GM11168 (cell line): ENCODE results near the gene ZNF335.
"Not testable (repeated sequence)": the region's sequence is repeated elsewhere in the genome, so short reads cannot be mapped to it uniquely, and the experiment has no call there.

Source experiments
- in situ Hi-C: fragments of 300-500 bp; cut with MboI; formaldehyde crosslinking; loops from one replicate; pipeline ENCODE4 v1.12.0; 2022; ENCODE audit warnings: low sequenced_read_pairs; ENCODE audit not compliant: unreplicated experiment

ZNF335 gene

DNA sequence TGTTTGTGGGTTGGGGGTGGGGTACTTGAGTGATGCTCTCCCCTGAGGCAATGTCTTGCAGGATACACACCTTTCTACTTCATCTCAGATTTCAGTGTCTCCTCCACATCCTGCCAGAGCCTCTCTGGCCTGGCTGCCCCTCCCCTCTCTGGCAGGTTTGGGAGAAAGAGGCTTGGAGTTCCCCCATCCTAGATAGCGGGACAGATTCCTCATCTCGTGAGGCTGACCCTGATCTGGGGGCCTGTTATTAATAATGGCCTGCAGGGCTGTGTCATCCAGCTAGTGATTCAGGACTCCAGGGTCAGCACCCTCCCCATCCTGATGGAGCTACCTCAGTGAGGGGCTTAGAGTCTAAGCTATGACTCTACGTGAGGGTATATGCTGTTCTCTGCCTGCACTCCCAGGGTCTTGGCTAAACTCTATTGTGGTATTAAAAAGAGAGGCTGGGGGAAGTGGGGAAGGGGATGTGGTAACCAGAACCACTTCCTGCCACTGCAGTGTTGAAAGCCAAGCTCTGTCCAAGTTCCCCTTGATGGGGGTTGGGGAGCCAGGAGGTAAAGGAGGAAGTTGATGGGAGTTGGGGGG lies 33.0 kb upstream of the ZNF335 start:
- in situ Hi-C loops: no loop called here

DNA sequence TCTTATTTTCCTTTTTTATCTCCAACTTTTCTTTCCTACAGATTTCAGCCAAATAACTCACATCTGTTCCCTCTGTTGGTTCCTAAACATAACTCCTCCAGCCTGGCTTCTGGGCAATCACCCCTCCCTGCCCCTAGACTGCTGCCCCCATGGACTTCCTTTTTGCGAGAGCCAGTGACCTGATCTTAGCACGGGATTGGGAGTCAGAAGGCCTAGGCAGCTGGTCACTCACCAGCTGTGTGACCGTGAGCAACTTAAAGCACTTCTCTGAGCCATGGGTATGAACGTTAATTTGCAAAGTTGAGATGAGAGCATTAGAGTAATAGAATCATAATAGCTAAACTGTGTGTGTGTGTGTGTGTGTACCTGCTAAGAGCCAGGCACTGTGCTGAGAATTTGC lies 32.2 kb upstream of the ZNF335 start:
- in situ Hi-C loops: no loop called here

DNA sequence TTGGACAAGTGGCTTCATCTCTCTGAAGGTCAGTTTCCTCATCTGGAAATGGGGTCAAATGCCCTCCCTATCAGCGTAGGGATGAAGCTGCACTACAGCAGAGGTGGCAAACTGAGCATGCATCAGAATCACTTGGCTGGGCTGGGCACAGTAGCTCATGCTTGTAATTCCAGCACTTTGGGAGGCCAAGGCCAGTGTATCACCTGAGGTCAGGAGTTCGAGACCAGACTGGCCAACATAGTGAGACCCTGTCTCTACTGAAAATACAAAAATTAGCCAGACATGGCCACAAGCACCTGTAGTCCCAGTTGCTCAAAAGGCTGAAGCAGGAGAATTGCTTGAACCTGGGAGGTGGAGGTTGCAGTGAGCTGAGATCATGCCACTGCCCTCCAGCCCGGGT lies 30.0 kb upstream of the ZNF335 start:
- in situ Hi-C loops: no loop called here

DNA sequence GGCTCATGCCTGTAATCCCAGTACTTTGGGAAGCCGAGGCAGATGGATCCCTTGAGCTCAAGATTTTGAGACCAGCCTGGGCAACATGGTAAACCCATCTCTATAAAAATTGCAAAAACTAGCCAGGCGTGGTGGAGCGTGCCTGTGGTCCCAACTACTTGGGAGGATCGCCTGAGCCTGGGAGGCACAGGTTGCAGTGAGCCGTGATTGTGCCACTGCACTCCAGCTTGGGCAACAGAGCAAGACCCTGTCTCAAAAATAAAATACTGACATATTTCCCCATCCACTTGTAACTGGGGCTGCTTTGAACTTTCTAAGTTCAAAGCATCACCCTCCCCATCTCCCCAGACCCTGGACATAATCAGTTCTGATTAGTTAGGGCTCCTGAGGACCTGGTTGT lies 29.5 kb upstream of the ZNF335 start:
- in situ Hi-C loops: no loop called here

DNA sequence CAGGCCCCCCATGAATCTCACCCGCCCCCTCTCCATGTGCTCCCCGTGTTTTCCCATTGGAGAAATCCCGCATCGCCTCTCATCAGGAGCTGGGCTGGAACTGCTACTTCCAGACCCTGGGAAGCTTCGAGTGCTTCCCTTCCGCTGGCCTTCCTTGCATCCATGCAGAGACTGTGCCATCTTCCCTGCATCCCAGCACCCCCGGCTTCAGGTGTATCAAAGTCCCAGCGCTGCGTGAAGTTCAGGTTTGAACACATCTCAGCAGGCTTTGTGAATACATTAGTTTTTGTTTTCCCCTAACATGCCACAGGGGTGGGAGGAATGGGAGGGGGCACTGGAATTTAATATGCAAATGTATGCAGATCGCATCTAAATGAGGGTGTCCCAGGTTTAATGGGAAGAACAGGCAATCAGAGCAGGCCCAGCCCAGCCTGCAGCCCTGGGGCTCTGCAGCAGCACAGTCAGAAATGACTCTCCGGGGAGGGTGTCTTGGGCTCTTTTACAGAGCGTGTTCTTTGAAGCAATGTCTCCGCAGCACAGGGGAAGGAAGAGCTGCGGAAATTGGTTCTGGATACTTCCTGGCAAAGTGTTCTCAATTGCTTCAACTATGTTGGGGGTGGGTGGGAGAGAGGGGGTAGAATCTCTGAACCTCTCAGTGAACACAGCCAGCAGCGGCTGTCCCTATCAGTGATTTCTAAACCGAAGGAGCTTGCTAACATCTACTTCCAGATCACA lies 28.4 kb upstream of the ZNF335 start:
- in situ Hi-C loops: no loop called here

DNA sequence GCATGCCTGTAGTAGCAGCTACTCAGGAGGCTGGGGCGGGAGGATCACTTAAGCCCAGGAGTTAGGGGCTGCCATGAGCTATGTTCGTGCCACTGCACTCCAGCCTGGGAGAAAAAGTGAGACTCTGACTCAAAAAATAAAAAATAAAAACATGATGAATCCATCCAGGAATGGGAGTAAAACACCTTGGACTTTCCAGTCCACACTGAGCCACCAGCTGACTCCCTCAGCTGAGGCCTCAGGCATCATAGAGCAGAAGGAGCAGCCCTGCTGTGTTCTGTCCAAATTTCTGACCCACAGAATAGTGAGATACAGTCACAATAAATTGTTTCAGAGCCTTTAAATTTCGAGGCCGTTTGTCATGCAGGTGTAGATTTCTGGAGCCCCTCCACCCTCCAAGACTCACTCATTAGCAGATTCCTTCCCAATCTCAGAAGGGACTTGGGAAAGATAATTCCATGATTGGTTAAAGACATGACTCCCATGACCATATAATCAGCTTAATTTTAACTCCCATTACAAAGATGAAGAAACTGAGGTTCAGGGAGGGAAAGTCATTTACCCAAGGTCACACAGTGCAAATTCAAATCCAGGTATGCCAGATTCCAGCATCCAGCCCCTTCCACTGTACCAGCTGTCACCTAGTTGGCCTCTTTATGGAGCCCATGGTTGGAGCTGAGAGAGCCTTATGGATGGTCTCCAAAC lies 27.7 kb upstream of the ZNF335 start:
- in situ Hi-C loops: no loop called here

DNA sequence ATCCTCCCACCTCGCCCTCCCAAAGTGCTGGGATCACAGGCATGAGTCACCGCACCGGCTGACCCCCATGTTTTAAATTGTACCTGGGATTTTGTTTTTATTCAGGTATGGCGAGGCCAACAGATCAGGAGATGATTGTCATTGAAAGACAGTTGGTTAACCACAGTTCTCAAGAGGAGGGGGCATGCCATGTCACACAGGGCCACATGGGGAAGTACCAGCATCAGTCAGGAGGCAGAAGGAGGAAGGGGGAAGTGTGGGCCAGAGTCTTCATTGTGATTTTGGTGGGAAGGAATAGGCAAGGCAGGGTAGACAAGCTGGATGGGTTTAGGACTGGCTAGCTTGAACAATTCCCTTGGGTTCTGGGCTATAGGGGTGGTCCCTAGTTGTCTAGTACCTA lies 26.8 kb upstream of the ZNF335 start:
- in situ Hi-C loops: no loop called here

DNA sequence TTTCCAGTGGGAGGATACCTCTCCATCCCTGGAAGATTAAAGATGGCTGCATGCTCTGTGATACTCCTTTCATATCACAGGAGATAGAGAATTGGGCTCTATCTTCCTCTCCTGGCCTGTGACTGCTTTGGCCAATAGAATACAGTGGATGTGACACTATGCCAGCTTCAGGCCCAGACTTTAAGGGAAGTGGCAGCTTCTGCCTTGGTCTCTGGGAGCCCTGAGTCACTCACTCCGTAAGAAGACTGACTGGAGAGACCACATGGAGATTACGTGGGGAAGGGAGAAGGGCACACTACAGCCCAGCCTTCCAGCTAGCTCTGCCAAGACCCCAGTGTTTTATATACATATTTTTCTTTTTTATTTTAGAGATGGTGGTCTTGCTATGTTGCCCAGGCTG lies 26.3 kb upstream of the ZNF335 start:
- in situ Hi-C loops: no loop called here

DNA sequence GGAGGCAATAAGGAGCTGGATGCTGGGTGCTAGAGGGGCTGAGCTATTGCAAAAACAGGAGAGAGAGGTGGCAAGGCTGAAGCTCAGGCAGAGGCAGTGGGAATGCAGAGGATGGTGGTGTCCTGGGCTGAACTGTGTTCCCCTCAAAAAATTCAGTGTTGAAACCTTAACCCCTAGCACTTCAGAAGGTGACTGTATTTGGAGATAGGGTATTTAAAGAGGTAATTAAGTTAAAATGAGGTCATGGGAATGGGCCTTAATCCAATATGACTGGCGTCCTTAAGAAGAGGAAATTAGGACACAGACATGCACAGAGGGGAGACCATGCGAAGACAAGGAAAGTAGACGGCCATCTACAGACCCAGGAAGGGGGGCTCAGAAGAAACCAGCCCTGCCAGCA lies 25.2 kb upstream of the ZNF335 start:
- in situ Hi-C loops: no loop called here

DNA sequence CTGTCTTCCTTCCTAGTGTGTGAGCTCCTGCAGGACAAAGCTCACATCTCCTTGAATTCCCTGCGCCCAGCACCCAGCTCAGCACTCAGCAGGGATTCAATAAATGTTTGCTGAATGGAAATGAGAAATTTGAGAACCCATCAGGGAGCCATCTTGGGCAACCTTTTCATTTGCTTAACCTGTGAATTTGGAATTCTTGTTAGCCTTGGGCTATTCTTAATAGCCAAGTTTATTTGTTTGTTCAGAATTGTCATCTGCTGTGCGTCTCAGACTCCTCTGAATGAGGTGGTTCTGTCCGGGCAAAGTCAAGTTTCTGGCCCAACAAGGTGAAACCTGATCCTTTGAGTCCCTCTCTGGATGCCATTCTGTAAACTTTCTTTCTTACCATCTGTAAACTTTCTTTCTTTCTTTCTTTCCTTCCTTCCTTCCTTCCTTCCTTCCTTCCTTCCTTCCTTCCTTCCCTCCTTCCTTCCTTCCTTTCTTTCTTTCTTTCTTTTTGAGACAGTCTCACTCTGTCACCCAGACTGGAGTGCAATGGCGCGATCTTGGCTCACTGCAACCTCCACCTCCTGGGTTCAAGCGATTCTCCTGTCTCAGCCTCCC lies 23.6 kb upstream of the ZNF335 start:
- in situ Hi-C loops: not testable (repeated sequence)

DNA sequence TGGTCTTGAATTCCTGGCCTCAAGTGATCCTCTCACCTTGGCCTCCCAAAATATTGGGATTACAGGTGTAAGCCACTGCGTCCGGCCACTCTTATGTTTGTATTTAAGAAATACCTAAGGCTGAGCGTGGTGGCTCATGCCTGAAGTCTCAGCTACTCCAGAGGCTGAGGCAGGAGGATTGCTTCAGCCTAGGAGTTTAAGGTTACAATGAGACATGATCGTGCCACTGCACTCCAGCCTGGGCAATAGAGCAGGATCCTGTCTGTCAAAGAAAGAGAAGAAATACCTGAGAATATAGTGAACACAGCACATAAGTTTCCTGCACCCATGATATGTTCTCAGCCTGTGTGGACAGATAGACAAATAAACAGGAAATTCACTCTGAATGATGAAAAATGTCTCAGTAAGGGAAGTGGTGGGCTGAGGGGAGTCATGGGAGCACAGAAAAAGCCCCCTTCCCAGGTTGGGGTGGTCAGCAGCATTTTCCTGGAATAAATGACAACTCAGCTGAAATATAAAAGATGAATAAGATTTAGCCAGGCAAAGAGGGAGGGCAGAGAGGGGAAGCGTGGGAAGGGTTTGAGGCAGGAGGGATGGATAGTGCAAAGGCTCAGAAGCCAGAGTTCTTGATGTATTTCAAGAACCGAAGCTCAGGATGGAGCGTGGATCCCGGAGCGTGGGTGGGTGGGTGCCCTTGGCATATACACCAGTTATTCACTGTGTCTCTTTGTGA lies 22.9 kb upstream of the ZNF335 start:
- in situ Hi-C loops: no loop called here

DNA sequence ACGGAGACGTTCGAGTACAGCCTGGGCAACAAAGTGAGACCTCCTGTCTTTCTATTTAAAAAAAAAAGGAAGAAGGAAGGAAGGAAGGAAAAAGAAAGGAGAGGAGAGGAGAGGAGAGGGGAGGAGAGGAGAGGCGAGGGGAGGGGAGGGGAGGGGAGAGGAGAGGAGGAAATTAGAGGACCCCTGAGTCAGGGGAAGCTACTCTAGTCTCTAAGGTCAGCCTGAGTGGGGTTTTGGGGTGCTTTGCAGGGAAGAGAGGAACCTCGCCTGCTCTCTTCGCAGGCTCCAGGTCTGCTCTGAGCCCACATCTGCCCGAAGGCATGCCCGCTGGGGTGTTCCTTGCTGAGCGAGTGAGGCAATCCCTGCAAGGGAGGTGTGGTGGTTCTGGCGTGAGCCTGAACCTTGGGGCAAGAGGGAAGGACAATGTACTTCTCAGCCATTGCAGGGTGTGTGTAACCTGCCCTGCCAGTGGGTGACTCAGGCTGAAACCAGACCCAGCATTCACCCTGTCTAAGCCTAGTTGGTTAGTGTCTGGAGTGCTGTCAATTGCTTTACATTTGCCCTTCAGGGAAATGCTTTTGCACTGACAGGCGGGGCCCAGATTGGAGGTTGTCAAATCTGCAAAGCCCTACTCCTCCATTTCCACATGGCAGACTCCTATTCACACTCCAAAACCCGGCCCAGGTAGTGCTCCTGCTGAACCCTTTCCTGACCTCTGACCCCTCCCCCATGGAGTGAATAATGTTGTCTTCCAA lies 21.4 kb upstream of the ZNF335 start:
- in situ Hi-C loops: no loop called here

DNA sequence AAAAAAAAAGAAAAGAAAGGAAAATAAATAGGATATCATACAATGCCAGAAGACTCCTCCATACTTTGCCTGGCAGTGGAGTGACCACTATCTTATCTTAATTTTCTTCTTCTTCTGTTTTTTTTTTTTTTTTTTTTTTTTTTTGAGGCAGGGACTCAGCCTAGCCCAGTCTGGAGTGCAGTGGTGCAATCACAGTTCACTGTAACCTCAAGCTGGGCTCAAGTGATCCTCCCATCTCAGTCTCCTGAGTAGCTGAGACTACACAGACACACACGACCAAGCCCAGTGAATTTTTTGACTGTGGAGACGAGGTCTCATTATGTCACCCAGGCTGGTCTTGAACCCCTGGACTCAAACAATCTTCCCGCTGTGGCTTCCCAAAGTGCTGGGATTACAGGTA lies 19.6 kb upstream of the ZNF335 start:
- in situ Hi-C loops: no loop called here

DNA sequence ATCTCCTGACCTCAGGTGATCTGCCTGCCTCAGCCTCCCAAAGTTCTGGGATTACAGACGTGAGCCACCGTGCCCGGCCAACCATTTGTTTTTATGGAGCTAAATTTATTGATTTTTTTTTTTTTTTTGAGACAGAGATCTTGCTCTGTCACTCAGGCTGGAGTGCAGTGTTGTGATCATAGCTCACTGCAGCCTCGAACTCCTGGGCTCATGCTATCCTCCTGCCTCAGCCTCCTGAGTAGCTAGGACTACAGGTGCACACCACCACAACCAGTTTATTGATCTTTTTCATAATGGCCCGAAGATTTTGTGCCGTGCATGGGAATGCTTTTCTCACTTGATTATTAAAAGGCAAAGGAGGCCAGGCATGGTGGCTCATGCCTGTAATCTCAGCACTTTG lies 16.8 kb upstream of the ZNF335 start:
- in situ Hi-C loops: not testable (repeated sequence)

DNA sequence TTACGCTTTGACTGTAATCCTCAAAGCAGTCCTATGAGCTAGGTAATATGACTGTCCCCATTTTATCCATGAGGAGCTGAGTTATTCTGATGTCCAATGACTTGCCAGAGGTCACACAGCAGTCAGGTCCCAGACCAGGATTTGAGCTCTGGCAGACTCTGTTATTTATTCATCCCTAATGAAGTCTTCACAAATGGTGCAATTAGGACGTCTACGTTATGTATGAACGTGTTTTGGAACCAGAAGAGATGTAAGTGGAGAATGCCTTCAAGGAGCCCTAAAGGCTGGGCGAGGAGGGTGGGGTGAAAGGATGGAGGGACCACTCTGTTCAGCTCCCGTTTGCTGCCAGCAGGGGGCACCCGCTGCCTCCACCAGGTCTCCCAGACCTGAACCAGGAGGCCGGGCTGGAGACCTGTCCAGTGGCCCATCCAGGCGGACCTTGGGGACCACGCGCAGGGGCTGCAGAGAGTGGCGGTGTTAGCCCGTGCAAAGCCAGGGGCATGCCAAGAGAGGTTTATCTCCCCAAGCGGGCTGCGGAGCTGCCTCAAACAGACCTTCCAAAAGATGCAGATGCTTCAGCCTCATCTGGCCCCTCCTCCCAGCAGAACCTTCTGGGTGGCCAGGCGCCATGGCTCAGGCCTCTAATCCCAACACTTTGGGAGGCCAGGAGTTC lies 15.2 kb upstream of the ZNF335 start:
- in situ Hi-C loops: no loop called here

DNA sequence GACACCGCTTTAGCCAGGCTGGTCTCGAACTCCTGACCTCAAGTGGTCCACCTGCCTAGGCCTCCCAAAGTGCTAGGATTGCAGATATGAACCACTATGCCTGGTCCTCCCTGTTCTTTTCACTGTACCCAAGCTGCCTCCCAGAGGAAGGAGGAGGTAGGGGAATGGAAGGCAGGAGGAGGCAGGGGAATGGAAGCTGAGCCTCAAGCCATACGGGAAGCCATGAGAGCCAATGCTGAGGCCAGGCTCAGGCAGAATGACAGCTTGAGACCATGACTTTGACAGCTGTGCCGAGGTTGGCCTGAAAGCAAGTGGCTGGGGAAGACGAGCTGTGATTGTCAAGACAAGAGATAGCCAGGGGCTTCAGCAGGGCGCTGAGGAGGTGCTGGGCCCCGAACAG lies 13.6 kb upstream of the ZNF335 start:
- in situ Hi-C loops: no loop called here

DNA sequence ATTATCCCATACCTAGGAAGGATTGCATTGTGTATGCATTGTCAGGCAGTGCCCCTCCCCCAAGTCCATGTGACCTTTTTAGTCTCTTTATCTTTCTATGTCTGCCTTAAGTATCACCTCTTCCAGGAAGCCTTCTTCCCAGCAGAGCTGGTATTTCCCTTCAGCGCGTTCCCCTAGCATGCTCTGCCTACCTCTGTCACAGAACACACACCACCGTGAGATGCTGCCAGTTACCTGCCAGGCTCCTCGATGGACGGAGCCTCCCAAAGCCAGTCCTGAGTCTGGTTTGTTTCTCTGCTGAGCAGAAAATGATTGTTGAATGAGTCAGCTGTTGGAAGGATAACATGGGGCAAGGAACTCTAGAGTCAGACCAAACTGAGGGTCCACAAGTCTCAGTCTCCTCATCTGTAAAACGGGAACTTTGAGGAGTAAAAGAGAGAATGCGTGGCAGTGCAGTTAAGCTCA lies 11.3 kb upstream of the ZNF335 start:
- in situ Hi-C loops: no loop called here

DNA sequence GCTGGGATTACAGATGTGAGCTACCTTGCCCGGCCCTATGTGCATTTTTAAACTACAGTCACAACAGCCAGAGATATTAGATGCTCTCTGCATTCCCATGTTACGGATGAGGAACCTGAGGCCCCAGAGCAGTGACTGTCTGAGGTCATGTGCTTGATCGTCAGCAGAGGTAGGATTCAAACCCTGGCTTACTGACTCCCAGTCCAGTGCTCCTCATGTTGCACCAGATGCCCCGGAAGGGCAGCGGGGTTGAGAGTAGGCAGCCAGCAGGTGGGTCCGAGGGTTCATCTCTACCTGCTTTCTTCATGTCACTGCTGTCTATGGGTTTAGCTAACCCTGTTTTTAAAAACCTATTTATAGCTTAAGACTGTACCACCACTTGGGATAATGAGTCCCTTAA lies 9.3 kb upstream of the ZNF335 start:
- in situ Hi-C loops: no loop called here

DNA sequence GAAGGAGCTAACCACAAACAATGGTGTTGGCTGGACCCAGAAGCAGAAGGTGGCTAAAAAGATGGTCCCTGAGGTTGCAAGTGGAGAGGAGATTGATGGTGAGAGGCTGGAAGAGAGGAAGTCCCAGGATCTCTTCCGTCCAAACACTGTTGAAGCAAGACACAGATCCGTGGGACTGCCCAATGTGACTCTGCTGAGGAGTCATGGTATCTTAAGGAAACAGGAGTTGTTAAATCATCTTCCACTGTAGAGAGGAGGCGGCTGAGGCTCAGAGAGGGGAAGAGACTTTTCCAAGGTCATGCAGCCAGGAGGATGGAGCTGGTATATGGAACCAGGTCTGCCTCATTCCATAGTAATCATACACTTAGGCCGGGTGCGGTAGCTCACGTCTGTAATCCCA lies 4.1 kb upstream of the ZNF335 start:
- in situ Hi-C loops: no loop called here
